ACC112 (cell line): ENCODE measurements around the gene MYLK4.
A peak's percentile ranks its signal among the peaks of the same experiment; 100 is the strongest.

Experiments used
- H2AFZ ChIP-seq: fragments of 200-600 bp; sonication (generic); one replicate; pipeline ENCODE4 v1.6.0; 2017; ENCODE audit warnings: antibody characterized with exemption, low read length; ENCODE audit not compliant: unreplicated experiment
- H3K27ac ChIP-seq: fragments of 200-600 bp; sonication (generic); 2 replicates; pipeline ENCODE4 v1.5.1; 2014; ENCODE audit warnings: low read depth, mild to moderate bottlenecking, antibody characterized with exemption, low read length, moderate library complexity
- H3K27me3 ChIP-seq: fragments of 200-600 bp; sonication (generic); 2 replicates; pipeline ENCODE4 v1.6.1; 2014; ENCODE audit warnings: mild to moderate bottlenecking, antibody characterized with exemption, low read length, moderate library complexity, mixed read lengths; ENCODE audit not compliant: insufficient read depth
- H3K36me3 ChIP-seq: fragments of 200-600 bp; sonication (generic); 2 replicates; pipeline ENCODE4 v1.6.1; 2016; ENCODE audit warnings: mild to moderate bottlenecking, antibody characterized with exemption, low read length, moderate library complexity, mixed read lengths; ENCODE audit not compliant: insufficient read depth
- H3K4me1 ChIP-seq: fragments of 200-600 bp; sonication (generic); one replicate; pipeline ENCODE4 v1.6.1; 2016; ENCODE audit warnings: low read length, mixed read lengths; ENCODE audit not compliant: insufficient read depth, unreplicated experiment, control insufficient read depth
- H3K4me3 ChIP-seq: fragments of 200-600 bp; sonication (generic); 2 replicates; pipeline ENCODE4 v1.5.1; 2014; ENCODE audit warnings: mild to moderate bottlenecking, low read depth, low read length
- H3K79me2 ChIP-seq: fragments of 200-600 bp; sonication (generic); one replicate; pipeline ENCODE4 v1.6.0; 2016; ENCODE audit warnings: low read length; ENCODE audit not compliant: control insufficient read depth, unreplicated experiment, insufficient read depth

The MYLK4 gene

DNA sequence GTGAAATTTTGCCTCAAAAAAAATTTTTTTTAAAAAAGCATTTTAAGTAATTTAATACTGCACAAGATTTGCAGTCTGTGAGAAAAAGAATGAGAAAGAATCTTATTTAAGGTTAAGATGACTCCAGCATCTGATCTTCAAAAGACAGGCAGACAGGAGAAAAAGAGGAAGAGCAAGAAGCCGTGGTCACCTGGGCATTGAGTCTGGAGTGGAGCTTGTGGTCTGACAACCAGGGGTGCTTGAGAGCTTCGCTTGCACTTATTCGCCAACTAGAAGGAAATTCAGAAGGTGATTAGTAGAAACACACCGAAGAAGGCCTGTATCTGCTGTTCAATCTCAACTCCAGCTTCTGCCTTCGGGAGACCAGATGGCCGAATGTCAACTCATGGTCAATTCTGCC, 75.9 kb downstream of the MYLK4 start:
- Histone ChIP-seq H3K27me3 (no peaks in the 10 kb centered on the region), H3K27ac (no peak overlapping the region), H3K36me3 (no peaks in the 10 kb centered on the region), H3K4me3 (no peak overlapping the region), H3K79me2 (no peaks in the 10 kb centered on the region), H3K4me1 (no peaks in the 10 kb centered on the region), H2AFZ (no peak overlapping the region)

DNA sequence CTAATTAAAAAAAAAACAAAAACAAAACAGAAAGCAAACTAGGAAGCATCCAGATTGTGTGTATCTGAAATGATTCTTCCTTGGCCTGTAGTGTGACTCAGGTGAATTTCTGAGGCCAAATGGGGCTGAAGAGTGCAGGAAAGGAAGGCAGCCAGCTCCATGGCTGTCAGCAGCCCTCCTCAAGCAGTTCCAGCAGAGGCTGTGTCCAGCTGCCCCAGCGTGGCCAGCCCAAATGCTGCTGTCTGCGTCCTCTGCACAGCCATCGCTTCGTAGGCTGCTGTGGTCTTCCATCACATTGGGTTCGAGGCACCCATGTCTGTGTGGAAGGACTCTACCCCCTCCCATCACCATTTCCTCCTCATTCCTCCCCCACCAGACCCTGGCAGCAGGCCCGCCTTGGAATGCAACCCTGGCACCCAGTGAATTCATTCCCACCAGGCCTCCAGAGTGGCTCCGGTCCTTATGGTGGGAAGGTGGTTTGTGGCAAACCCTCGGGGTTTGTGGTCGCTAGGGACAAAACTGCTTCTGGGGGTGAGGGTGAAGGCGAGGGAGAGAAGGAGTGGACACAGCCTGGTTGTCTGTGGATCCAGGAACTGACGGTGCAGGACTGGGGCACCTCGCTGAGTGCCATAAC, 81.5 kb downstream of the MYLK4 start:
- no peaks in the 10 kb centered on the region for H3K36me3 ChIP-seq
- H3K4me3 ChIP-seq, result no peak overlapping the region
- H3K27ac ChIP-seq, result no peak overlapping the region
- no peaks in the 10 kb centered on the region for H3K27me3 ChIP-seq
- no peaks in the 10 kb centered on the region for H3K79me2 ChIP-seq
- H3K4me1 ChIP-seq, result no peaks in the 10 kb centered on the region
- H2AFZ ChIP-seq, result no peak overlapping the region

DNA sequence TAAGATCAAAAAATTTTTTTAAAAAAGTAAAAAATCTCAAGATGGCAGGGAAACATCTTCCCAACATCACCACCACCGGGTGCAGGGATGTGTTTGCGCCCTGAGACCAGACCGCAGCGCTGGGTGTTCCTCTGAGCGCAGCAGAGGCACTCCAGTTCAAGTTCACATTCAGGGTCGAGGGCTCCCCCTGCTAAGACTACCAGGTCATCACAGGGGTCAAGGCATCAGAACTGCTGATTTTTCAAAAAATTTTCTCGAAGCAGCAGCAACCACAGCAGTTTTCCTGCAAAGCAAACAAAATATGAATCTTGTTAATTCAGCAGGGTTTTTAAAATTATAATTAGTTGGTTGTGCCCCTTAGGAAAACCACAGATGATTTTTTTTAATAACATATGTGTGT, 83.1 kb downstream of the MYLK4 start:
- H3K27ac ChIP-seq, result no peak overlapping the region
- no peak overlapping the region for H3K4me3 ChIP-seq
- no peaks in the 10 kb centered on the region for H3K36me3 ChIP-seq
- no peaks in the 10 kb centered on the region for H3K4me1 ChIP-seq
- H2AFZ ChIP-seq, result no peak overlapping the region
- H3K27me3 ChIP-seq, result no peaks in the 10 kb centered on the region
- H3K79me2 ChIP-seq, result no peaks in the 10 kb centered on the region

DNA sequence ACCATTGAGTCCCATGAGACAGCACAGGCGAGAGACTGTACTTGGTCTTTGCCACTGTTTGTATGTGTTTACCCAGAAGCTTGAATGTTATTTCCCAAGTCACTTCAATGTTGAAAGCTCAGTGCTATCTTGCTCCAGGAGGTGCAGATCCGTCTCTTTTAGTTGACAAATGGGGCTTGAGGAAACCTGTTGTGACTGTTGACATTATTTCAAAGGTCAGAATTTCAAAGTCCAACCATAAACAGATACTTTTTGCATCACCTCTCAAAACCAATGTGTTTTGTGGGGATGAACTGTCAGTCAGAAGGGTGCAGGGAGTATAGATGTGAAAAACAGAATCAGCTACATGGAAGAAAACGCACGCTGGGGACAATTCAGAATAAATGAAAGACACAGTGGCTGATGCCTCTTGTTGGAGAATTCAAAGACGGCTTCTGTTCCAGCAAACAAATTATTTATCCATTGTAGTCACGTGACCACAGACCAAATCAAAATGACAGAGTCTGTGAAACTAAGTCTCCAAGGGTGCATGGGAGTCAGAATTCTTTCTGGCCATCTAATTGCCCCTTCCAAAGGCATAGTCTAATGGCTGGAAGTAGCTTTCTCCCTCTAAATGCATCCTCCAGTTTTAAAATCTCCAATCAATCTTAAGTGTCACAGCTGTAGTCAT, 83.7 kb downstream of the MYLK4 start:
- H3K79me2 ChIP-seq, result no peaks in the 10 kb centered on the region
- no peak overlapping the region for H2AFZ ChIP-seq

DNA sequence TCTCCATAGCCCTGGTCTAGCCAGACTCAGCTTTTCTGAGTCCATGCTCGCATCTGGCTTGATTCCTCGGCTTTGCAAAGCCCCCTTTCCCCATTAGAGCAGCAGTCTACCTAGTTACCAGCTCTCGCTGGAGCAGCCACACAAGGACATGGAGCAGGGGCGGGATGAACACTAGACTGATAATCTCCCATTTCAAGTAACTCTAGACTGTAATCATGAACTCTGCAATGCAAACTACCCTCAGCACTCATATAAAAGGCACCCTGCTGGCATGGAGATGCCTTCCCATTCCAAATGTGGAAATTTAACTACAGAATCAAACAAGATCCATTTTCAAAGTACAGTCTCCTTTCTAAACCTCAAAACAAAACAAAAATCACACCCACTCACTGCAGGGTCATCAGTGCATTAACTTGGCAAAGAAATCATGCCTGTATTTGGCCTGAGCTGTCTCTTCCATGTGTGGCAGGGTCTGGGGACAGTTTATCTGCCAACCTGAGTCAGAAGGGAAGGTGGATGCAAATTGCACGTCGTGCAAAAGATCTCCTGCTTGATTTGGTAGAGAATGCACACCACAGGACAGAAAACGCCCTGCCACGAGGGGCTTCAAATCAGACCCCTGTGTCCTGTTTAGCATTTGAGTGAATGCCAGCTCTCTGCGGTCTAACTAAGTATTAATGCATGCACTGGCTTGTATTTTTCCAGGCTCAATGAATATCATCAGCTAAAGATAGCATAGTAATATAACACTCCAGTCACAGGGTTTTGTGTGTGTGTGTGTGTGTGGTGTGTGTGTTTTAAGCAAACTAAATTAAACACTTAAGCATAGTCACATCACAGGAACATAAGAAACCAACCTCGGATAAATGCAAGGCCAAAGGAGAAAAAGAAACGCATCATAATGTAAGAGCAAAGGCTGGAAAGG, 85.3 kb downstream of the MYLK4 start:
- H3K4me1 ChIP-seq, result no peaks in the 10 kb centered on the region
- no peaks in the 10 kb centered on the region for H3K36me3 ChIP-seq
- peak overlapping the region; percentile 60 for H2AFZ ChIP-seq
- H3K4me3 ChIP-seq, result no peak overlapping the region
- H3K79me2 ChIP-seq, result no peaks in the 10 kb centered on the region
- H3K27ac ChIP-seq, result no peak overlapping the region
- H3K27me3 ChIP-seq, result no peaks in the 10 kb centered on the region

More for the DNA sequence above, 83.7 kb downstream of the MYLK4 start:
- Histone ChIP-seq H3K27me3 (no peaks in the 10 kb centered on the region), H3K4me3 (no peak overlapping the region), H3K4me1 (no peaks in the 10 kb centered on the region), H3K27ac (no peak overlapping the region), H3K36me3 (no peaks in the 10 kb centered on the region)

DNA sequence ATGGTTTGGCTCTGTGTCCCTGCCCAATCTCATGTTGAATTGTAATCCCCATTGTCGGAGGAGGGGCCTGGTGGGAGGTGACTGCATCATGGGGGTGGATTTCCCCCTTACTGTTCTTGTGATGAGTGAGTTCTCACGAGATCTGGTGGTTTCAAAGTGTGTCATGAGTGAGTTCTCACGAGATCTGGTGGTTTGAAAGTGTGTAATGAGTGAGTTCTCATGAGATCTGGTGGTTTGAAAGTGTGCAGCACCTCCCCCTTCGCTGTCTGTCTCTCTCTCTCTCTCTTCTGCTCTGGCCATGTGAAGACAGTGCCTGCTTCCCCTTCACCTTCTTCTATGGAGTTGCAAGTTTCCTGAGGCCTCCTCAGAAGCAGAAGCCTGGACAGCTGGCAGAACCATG, 87.6 kb downstream of the MYLK4 start:
- Histone ChIP-seq H3K36me3 (no peaks in the 10 kb centered on the region), H2AFZ (no peak overlapping the region), H3K4me3 (no peak overlapping the region), H3K4me1 (no peaks in the 10 kb centered on the region), H3K27me3 (no peaks in the 10 kb centered on the region), H3K27ac (no peak overlapping the region), H3K79me2 (no peaks in the 10 kb centered on the region)

DNA sequence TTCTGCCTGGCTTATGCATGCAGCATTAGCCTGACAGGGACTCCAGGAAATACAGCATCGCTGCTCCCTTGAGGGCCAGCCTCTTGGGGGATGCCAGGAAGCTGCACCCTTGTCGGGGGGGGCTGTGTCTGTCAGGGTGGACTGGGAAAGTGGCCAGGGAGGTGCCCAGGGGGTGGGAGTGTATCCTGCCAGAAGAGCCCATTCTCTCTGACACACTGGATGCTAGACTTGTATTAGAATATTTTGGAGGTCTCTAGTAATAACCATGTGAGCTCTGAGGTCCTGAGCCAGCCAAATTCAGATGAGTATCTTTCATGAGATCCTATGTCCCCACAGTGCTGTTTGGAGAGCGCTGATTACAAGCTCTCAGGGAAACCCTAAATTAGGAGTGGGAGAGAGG, 89.1 kb downstream of the MYLK4 start:
- H3K79me2 ChIP-seq, result no peaks in the 10 kb centered on the region
- no peak overlapping the region for H2AFZ ChIP-seq
- H3K36me3 ChIP-seq, result no peaks in the 10 kb centered on the region
- H3K27ac ChIP-seq, result no peak overlapping the region
- H3K27me3 ChIP-seq, result no peaks in the 10 kb centered on the region
- no peak overlapping the region for H3K4me3 ChIP-seq
- no peaks in the 10 kb centered on the region for H3K4me1 ChIP-seq

DNA sequence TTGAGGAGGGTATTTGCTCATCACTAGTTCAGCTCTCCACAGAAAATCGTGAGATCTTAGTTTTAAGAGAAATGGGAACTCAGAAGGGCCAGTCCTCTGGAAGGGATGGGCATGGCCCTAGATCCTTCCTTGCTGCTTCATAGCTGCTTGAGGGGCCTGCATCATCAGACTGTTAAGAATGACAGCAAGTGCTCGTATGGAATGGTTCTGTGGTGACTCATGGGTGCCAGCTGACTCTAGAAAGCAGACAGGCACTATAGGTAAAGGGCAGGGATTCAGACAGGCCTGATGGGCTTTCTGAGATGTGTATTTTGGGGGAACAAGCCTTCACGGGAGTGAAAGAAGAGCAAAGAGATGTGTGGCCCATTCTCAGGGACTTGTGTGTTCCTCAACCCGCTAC, 90.8 kb downstream of the MYLK4 start:
- H3K27me3 ChIP-seq, result no peaks in the 10 kb centered on the region
- no peaks in the 10 kb centered on the region for H3K36me3 ChIP-seq

DNA sequence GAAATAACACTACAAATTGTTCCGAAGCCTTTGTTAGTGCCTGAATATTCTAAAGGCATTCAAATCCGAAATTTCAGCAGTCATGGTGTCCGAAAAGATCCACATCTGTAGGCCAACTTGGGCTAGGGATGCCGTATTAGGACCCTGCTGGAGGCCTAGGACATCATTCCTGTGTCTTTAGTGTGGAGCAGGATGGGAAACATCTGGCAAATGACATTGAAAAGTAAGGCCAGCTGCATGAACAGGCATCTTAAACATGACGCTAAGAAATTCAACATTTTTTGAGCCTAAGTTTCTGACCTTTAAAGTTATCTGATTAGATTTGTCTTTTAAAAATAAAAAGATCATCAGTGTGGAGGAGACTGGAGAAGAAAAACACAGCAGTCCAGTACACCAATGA, 91.3 kb downstream of the MYLK4 start:
- H2AFZ ChIP-seq, result no peak overlapping the region
- no peaks in the 10 kb centered on the region for H3K27me3 ChIP-seq

More for the DNA sequence above, 90.8 kb downstream of the MYLK4 start:
- no peak overlapping the region for H3K27ac ChIP-seq
- H3K4me1 ChIP-seq, result no peaks in the 10 kb centered on the region
- no peak overlapping the region for H2AFZ ChIP-seq
- H3K79me2 ChIP-seq, result no peaks in the 10 kb centered on the region
- no peak overlapping the region for H3K4me3 ChIP-seq

DNA sequence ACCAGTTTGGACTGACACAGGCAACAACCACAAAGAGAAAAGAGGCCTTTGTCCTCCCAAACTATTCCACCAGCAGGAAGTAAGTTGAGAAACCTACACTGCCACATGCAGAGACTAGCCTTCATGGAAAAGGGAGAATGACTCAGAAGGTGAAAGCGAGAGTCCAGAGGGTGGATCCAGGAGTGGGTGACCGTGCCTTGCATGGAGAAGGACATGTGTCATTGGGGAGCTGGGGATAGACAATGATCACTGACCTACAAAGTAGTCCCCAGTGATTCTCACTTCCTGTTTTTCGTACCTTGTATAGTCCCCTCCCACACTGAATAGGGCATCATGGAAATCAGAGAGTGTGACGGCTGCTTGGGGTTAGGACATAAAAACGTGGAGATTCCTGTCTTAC, 91.9 kb downstream of the MYLK4 start:
- Histone ChIP-seq H3K4me1 (no peaks in the 10 kb centered on the region), H3K27ac (no peak overlapping the region), H3K27me3 (no peaks in the 10 kb centered on the region), H3K4me3 (no peak overlapping the region), H3K36me3 (no peaks in the 10 kb centered on the region), H3K79me2 (no peaks in the 10 kb centered on the region), H2AFZ (no peak overlapping the region)

More for the DNA sequence above, 91.3 kb downstream of the MYLK4 start:
- H3K4me1 ChIP-seq, result no peaks in the 10 kb centered on the region
- no peaks in the 10 kb centered on the region for H3K79me2 ChIP-seq
- H3K36me3 ChIP-seq, result no peaks in the 10 kb centered on the region
- no peak overlapping the region for H3K4me3 ChIP-seq
- no peak overlapping the region for H3K27ac ChIP-seq
